Suprapubic skin (tissue), 3 donors: ENCODE results near the gene AMDHD2.
"Not testable (repeated sequence)": the region's sequence is repeated elsewhere in the genome, so short reads cannot be mapped to it uniquely, and the experiment has no call there.

Source experiments
- CTCF ChIP-seq, 2 donors: fragments of 200-600 bp in 1 of 2; fragments of 450-650 bp in 1 of 2; sonication (generic) in 1 of 2; IDR thresholded peaks; one replicate each; pipeline ENCODE4 v1.5.1; 2016 to 2019; ENCODE audit warnings: antibody characterized with exemption in 2 of 2, mild to moderate bottlenecking in 1 of 2, moderate library complexity in 1 of 2
- EP300 ChIP-seq: sonication (generic); formaldehyde crosslinking; IDR thresholded peaks from one replicate; pipeline ENCODE4 v1.6.1; 2017; ENCODE audit warnings: antibody characterized with exemption
- POLR2A ChIP-seq, 2 donors: fragments of 450-650 bp; IDR thresholded peaks; one replicate each; pipeline ENCODE4 v1.6.1; 2017; ENCODE audit warnings: antibody characterized with exemption in 2 of 2, mild to moderate bottlenecking in 2 of 2, moderate library complexity in 2 of 2

- TF ChIP-seq POLR2A (IDR thresholded peaks at IDR 0.05); CTCF (IDR thresholded peaks at IDR 0.05); EP300: not testable (repeated sequence)
Measured at GRCh38 chr16:2534335-2534734, 14.2 kb downstream of the AMDHD2 start.
